HG03135 (cell line): ENCODE results near the gene MRGPRE.

Experiments
- ATAC-seq: cut with Tn5 transposase; IDR thresholded peaks from one replicate; pipeline ENCODE4 v1.9.1; 2021; ENCODE audit warnings: mild to moderate bottlenecking, moderate library complexity; ENCODE audit not compliant: unreplicated experiment

MRGPRE gene

GRCh38 chr11:3181725-3182461 lies 50.3 kb downstream of the MRGPRE start:
- no peak for ATAC-seq

DNA sequence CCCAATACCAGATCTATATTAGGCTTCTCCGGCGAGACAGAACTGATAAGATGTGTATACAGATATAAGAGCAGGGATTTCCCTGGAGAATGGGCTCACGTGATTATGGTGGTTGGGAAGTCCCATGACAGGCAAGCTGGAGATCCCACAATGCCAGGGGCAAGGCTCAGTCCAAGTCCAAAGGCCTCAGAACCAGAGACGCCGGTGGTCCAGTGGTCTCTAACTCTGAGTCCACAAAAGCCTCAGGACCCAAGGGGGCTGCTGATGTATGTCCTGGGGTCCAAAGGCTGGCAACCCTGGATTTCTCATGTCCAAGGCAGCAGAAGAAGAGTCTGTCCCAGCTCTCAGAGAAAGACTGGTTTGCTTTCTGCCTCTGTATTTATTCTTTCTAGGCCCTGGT lies 51.3 kb downstream of the MRGPRE start:
- ATAC-seq = no peak

DNA sequence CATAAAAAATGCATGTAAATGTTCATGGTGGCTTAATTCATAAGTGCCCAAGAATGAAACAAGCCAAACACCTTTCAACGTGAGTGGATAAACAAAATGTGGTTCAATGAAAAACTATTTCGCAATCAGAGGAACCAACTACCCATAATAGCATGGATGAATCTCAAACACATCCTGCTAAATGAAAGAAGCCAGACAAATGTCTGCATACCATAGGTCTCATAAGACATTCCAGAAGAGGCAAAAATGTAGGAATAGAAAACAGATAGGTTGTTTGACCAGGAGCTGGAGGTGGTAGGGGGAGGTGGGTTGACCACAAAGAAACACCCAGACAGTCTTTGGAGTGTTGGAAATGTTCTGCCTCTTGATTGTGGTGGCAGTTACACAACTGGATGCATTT lies 53.9 kb downstream of the MRGPRE start:
- no peak for ATAC-seq

DNA sequence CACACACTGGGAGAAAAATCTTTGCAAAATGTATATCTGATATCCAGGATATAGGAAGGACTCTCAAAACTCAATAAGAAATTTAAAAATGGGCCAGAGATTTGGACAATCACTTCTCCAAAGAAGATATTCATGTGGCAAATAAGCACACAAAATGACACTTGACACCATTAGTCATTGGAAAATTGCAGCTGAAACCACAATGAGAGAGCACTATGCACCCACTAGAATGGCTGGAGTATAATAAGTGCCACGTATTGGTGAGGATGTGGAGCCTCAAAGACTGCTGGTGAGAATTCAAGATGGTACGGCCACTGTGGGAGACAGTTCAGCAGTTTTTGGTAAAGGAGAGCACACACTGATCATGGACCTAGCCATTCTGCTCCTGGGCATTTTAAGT lies 54.3 kb downstream of the MRGPRE start:
- ATAC-seq = no peak
